Kidney epithelial cell (primary cell): ENCODE data around the gene FLVCR2. TPM values are rescaled to one million over a fixed set of nuclear protein-coding genes. Genes with fewer than 3 reads are reported as not detected.

Source experiments
- DNase-seq: peaks from one replicate; pipeline ENCODE4 v3.0.0-alpha.2; 2010; ENCODE audit warnings: low read depth
- H3K27me3 ChIP-seq: 2 replicates; pipeline ENCODE4 v1.6.0; 2011; ENCODE audit warnings: low read length; ENCODE audit not compliant: control insufficient read depth, insufficient read depth
- H3K36me3 ChIP-seq: 2 replicates; pipeline ENCODE4 v1.5.1; 2011; ENCODE audit warnings: low read length; ENCODE audit not compliant: control insufficient read depth, insufficient read depth
- H3K4me3 ChIP-seq: 2 replicates; pipeline ENCODE4 v1.5.1; 2011; ENCODE audit warnings: low read depth, mild to moderate bottlenecking, control low read depth, low read length
- CTCF ChIP-seq: IDR thresholded peaks from 2 replicates; pipeline ENCODE4 v1.5.1; 2011; ENCODE audit warnings: mild to moderate bottlenecking, moderate library complexity, low read length, control low read depth, inconsistent platforms; ENCODE audit not compliant: insufficient read depth, poor library complexity, severe bottlenecking
- total RNA-seq: library from RNA; depleted of rRNA; stranded (reverse); fragments of >200 nt; gene quantifications from 2 replicates; pipeline ENCODE4 v1.2.3, GENCODE V29; 2015

Gene FLVCR2
- total RNA-seq, 1 donor from 2014 or later: 0.75 TPM

GRCh38 chr14:75537071-75537470 lies 41.3 kb upstream of the FLVCR2 start:
- Histone ChIP-seq H3K4me3 (no peak overlapping the region), H3K27me3 (no peaks in the 10 kb centered on the region), H3K36me3 (no peaks in the 10 kb centered on the region)
- DNase-seq: no peak
- TF ChIP-seq CTCF: no peak

GRCh38 chr14:75539162-75539560 lies 39.3 kb upstream of the FLVCR2 start:
- TF ChIP-seq CTCF: no peak
- no peak for DNase-seq
- no peak overlapping the region for H3K4me3 ChIP-seq
- H3K27me3 ChIP-seq: no peaks in the 10 kb centered on the region
- H3K36me3 ChIP-seq: no peaks in the 10 kb centered on the region

GRCh38 chr14:75539561-75540478 lies 38.6 kb upstream of the FLVCR2 start:
- no peak for DNase-seq

GRCh38 chr14:75540479-75540851 lies 38.0 kb upstream of the FLVCR2 start:
- no peak for DNase-seq
- H3K27me3 ChIP-seq: no peaks in the 10 kb centered on the region
- H3K36me3 ChIP-seq: no peaks in the 10 kb centered on the region
- TF ChIP-seq CTCF: no peak
- H3K4me3 ChIP-seq: no peak overlapping the region

More at GRCh38 chr14:75539561-75540478, 38.6 kb upstream of the FLVCR2 start:
- no peak overlapping the region for H3K4me3 ChIP-seq
- H3K36me3 ChIP-seq: no peaks in the 10 kb centered on the region
- H3K27me3 ChIP-seq: no peaks in the 10 kb centered on the region
- no peak for TF ChIP-seq CTCF

- DNase-seq: no peak
- H3K4me3 ChIP-seq: no peak overlapping the region
- no peak for TF ChIP-seq CTCF
- H3K36me3 ChIP-seq: no peaks in the 10 kb centered on the region
- H3K27me3 ChIP-seq: no peaks in the 10 kb centered on the region
Measured at GRCh38 chr14:75542588-75543091, 35.8 kb upstream of the FLVCR2 start.
